Measurements from ENCODE around the gene ARHGAP32.

DNA sequence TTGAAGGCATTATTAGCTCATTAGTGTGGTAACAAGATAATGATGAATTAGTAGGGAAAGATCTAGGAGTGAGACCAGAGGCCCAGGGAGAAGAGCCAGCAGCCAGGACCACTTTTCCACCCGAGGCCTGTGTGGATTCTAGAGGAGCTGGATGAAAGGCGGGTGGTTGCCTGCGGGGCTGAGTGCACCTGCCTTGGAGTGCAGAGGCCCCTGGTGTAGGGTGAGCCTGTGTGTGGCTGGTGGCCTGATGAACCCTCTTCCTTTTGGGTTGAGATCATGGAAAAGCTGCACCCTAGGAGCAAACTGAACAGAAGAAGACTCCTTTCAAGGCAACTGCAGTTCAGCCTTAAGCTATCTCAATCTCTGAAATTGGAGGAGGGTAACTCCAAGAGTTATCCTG is 243.5 kb downstream of the ARHGAP32 start:
- TF ChIP-seq POLR2A (IDR thresholded peaks at IDR 0.05; ENCODE audit: low read depth, low read length), result no peak
- TF ChIP-seq POLR2AphosphoS5 (IDR thresholded peaks at IDR 0.05; ENCODE audit: low read depth, low read length), result no peak
